Tibial nerve (tissue), 4 donors: Measurements from ENCODE around the gene ELOVL6. TPM values are rescaled to one million over a fixed set of nuclear protein-coding genes. Genes with fewer than 3 reads are reported as not detected.

ENCODE experiments used
- DNase-seq, 2 donors: peaks; one replicate each; pipeline ENCODE4 v3.0.0-alpha.2; 2019; ENCODE audit warnings: low spot score in 2 of 2
- H3K27ac ChIP-seq, 4 donors: fragments of 200-600 bp; sonication (generic) in 3 of 4; one replicate each; pipeline ENCODE4 v1.5.1; 2017 to 2019; ENCODE audit warnings: mild to moderate bottlenecking in 1 of 4
- H3K27me3 ChIP-seq, 2 donors: fragments of 200-600 bp; sonication (generic) in 1 of 2; one replicate each; pipeline versions ENCODE4 v1.5.1 to v1.6.0; 2017 to 2019
- H3K36me3 ChIP-seq, 3 donors: fragments of 200-600 bp; sonication (generic); one replicate each; pipeline ENCODE4 v1.5.1; 2018 to 2019
- H3K4me1 ChIP-seq, 4 donors: fragments of 200-600 bp; sonication (generic) in 3 of 4; one replicate each; pipeline ENCODE4 v1.5.1; 2017 to 2019
- H3K4me3 ChIP-seq, 4 donors: fragments of 200-600 bp; sonication (generic) in 3 of 4; one replicate each; pipeline ENCODE4 v1.5.1; 2017 to 2019; ENCODE audit warnings: mild to moderate bottlenecking in 1 of 4, moderate library complexity in 1 of 4
- H3K9me3 ChIP-seq, 4 donors: fragments of 200-600 bp; sonication (generic) in 3 of 4; one replicate each; pipeline ENCODE4 v1.5.1; 2017 to 2019
- EP300 ChIP-seq, 2 donors: sonication (generic); formaldehyde crosslinking; IDR thresholded peaks; one replicate each; pipeline ENCODE4 v1.6.1; 2017; ENCODE audit warnings: antibody characterized with exemption in 2 of 2, mild to moderate bottlenecking in 1 of 2
- POLR2A ChIP-seq, 2 donors: fragments of 450-650 bp; IDR thresholded peaks; one replicate each; pipeline ENCODE4 v1.6.1; 2017; ENCODE audit warnings: antibody characterized with exemption in 2 of 2, mild to moderate bottlenecking in 2 of 2, moderate library complexity in 2 of 2
- WGBS, 2 donors: methylation state at CpG; one replicate each; pipeline ENCODE4 v1.1.5; 2018; 5-methylcytosine and 5-hydroxymethylcytosine counted together
- total RNA-seq, 4 donors: library from RNA; depleted of rRNA; stranded (reverse); fragments of >200 nt; gene quantifications; one replicate each; pipeline ENCODE4 v1.1.0, GENCODE V29; 2016
- TF ChIP-seq, protein P1 (sequence below), 5 experiments: fragments of 200-600 bp in 3 of 5; fragments of 450-650 bp in 2 of 5; sonication (generic) in 3 of 5; IDR thresholded peaks; one replicate each; pipeline ENCODE4 v1.5.1; 2016 to 2019; ENCODE audit warnings: antibody characterized with exemption in 5 of 5, mild to moderate bottlenecking in 3 of 5, moderate library complexity in 2 of 5

ELOVL6 gene
- total RNA-seq, 4 donors from 2014 or later: 3.1 to 8.4 (median 5.4) TPM

GRCh38 chr4:110068248-110068647 lies 130.2 kb downstream of the ELOVL6 start:
- TF ChIP-seq EP300 (IDR thresholded peaks at IDR 0.05): no peak
- TF ChIP-seq POLR2A (IDR thresholded peaks at IDR 0.05): no peak
- no peaks in the 10 kb centered on the region for H3K27me3 ChIP-seq
- no peaks in the 10 kb centered on the region for H3K36me3 ChIP-seq
- H3K4me3 ChIP-seq: no peak overlapping the region
- no peak overlapping the region for H3K27ac ChIP-seq
- DNase-seq: no peak
- 84 to 89% methylated on average over 8 of the region's 8 CpGs for WGBS, 2 donors
- no peaks in the 10 kb centered on the region for H3K4me1 ChIP-seq
- H3K9me3 ChIP-seq: no peaks in the 10 kb centered on the region

DNA sequence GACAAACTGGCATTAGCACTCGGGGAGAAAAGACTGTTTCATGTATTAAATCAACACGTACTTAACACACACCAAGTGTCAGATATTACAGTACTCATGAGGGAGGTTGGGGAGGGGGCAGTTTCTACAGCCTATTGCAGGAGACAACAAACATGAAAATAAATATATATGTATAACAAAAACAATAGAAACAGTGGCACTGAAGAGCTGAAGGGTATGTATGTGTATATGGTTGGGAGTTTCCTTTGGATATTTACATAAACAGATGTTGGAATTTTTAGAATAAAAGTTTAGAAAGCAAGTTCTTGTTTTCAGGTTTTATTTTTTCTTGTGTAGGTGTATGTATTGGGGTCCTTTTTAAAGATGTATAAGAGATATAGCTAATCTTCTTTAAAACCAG lies 133.5 kb downstream of the ELOVL6 start:
- no peak for DNase-seq
- TF ChIP-seq EP300 (IDR thresholded peaks at IDR 0.05) (no peak), POLR2A (IDR thresholded peaks at IDR 0.05) (no peak)
- TF ChIP-seq, protein P1, sequence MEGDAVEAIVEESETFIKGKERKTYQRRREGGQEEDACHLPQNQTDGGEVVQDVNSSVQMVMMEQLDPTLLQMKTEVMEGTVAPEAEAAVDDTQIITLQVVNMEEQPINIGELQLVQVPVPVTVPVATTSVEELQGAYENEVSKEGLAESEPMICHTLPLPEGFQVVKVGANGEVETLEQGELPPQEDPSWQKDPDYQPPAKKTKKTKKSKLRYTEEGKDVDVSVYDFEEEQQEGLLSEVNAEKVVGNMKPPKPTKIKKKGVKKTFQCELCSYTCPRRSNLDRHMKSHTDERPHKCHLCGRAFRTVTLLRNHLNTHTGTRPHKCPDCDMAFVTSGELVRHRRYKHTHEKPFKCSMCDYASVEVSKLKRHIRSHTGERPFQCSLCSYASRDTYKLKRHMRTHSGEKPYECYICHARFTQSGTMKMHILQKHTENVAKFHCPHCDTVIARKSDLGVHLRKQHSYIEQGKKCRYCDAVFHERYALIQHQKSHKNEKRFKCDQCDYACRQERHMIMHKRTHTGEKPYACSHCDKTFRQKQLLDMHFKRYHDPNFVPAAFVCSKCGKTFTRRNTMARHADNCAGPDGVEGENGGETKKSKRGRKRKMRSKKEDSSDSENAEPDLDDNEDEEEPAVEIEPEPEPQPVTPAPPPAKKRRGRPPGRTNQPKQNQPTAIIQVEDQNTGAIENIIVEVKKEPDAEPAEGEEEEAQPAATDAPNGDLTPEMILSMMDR (IDR thresholded peaks at IDR 0.05): no peak
- H3K4me3 ChIP-seq: no peak overlapping the region
- peaks cover 0 to 13% (median 3%) of the 10 kb centered on the region in 4 donors for H3K4me1 ChIP-seq
- 87 to 89% methylated on average over 2 of the region's 2 CpGs for WGBS, 2 donors
- no peaks in the 10 kb centered on the region for H3K27me3 ChIP-seq
- no peak overlapping the region for H3K27ac ChIP-seq
- no peaks in the 10 kb centered on the region for H3K36me3 ChIP-seq
- H3K9me3 ChIP-seq: no peaks in the 10 kb centered on the region

DNA sequence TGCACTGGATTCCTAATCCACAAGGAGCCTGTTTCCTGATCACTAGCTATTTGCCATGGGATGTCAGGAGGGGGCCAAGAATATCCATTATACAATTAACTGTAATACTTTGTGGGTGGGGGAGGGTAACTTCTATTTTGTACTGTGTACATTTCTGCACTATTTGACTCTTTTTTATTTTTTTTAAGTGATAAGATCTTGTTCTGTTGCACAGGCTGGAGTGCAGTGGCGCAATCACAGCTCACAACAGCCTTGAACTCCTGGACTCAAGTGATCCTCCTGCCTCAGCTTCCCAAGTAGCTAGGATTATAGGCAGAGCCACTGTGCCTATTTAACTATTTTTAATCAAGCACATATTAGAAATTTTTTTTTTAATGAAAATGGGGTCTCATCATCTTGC lies 134.1 kb downstream of the ELOVL6 start:
- Histone ChIP-seq H3K27me3 (no peaks in the 10 kb centered on the region), H3K9me3 (no peaks in the 10 kb centered on the region), H3K4me1 (peaks cover 0 to 18% (median 5%) of the 10 kb centered on the region in 4 donors), H3K4me3 (no peak overlapping the region), H3K27ac (no peak overlapping the region), H3K36me3 (no peaks in the 10 kb centered on the region)
- DNase-seq: no peak
- 94 to 100% methylated on average over 1 of the region's 1 CpG for WGBS, 2 donors
- TF ChIP-seq EP300 (IDR thresholded peaks at IDR 0.05) (no peak), POLR2A (IDR thresholded peaks at IDR 0.05) (no peak)
- TF ChIP-seq, protein P1 (IDR thresholded peaks at IDR 0.05): no peak

DNA sequence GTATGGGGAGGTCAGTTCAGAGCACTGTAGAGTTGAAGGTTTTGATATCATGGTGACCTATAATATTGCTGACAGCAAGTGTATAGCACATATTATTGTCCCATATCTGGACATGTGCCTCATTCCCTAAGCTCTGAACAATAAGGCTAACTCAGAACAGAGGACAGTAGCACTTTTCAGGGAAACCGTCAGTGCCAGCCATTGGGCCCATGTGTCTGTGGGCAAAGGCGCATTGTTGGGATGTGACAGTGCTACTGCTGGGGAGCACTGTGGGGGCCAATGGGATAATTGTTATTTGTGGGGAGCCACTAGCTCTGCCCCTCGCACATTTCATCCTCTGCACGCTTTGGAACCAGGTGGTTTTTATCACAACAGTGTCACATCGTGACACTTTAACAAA lies 136.2 kb downstream of the ELOVL6 start:
- no peak for DNase-seq
- Histone ChIP-seq H3K4me3 (no peak overlapping the region), H3K4me1 (peaks cover 0 to 18% (median 5%) of the 10 kb centered on the region in 4 donors), H3K27ac (no peak overlapping the region), H3K36me3 (no peaks in the 10 kb centered on the region), H3K9me3 (no peaks in the 10 kb centered on the region), H3K27me3 (no peaks in the 10 kb centered on the region)
- 63 to 65% methylated on average over 5 of the region's 5 CpGs for WGBS, 2 donors
- TF ChIP-seq EP300 (IDR thresholded peaks at IDR 0.05) (no peak), POLR2A (IDR thresholded peaks at IDR 0.05) (no peak)
- TF ChIP-seq, protein P1 (IDR thresholded peaks at IDR 0.05): no peak

- WGBS, 2 donors: 88% methylated on average over 2 of the region's 2 CpGs
- no peaks in the 10 kb centered on the region for H3K36me3 ChIP-seq
- H3K4me3 ChIP-seq: no peak overlapping the region
- H3K9me3 ChIP-seq: no peaks in the 10 kb centered on the region
- no peak overlapping the region for H3K27ac ChIP-seq
- DNase-seq: no peak
- TF ChIP-seq, protein P1 (IDR thresholded peaks at IDR 0.05): no peak
- TF ChIP-seq POLR2A (IDR thresholded peaks at IDR 0.05): no peak
- TF ChIP-seq EP300 (IDR thresholded peaks at IDR 0.05): no peak
- no peaks in the 10 kb centered on the region for H3K27me3 ChIP-seq
- peaks cover 0 to 18% (median 5%) of the 10 kb centered on the region in 4 donors for H3K4me1 ChIP-seq
Measured at GRCh38 chr4:110061076-110061475, 137.3 kb downstream of the ELOVL6 start.
